Measurements from ENCODE around the gene HCST.

DNA sequence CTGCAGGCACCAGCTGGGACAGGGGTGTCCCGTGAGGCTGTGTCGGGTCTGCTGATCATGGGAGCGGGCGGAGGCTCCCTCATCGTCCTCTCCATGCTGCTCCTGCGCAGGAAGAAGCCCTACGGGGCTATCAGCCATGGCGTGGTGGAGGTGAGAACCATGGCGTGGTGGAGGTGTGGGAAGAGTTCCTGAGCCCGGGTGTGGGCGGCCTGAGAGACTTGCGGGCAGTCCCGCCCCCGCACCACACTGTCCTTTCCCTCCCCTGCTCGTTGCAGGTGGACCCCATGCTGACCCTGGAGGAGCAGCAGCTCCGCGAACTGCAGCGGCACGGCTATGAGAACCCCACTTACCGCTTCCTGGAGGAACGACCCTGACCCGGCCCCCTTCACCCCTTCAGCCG, 23.3 kb upstream of the HCST start:
- TF ChIP-seq, protein P1, sequence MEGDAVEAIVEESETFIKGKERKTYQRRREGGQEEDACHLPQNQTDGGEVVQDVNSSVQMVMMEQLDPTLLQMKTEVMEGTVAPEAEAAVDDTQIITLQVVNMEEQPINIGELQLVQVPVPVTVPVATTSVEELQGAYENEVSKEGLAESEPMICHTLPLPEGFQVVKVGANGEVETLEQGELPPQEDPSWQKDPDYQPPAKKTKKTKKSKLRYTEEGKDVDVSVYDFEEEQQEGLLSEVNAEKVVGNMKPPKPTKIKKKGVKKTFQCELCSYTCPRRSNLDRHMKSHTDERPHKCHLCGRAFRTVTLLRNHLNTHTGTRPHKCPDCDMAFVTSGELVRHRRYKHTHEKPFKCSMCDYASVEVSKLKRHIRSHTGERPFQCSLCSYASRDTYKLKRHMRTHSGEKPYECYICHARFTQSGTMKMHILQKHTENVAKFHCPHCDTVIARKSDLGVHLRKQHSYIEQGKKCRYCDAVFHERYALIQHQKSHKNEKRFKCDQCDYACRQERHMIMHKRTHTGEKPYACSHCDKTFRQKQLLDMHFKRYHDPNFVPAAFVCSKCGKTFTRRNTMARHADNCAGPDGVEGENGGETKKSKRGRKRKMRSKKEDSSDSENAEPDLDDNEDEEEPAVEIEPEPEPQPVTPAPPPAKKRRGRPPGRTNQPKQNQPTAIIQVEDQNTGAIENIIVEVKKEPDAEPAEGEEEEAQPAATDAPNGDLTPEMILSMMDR (IDR thresholded peaks at IDR 0.05; ENCODE audit: low read depth, low read length, poor library complexity, severe bottlenecking): no peak
- no peak for TF ChIP-seq EZH2phosphoT487 (IDR thresholded peaks at IDR 0.05; ENCODE audit: borderline replicate concordance, low read length)

All from DOHH2 (cell line).